ENCODE measurements around the gene TRDMT1. TPM values are rescaled to one million over a fixed set of nuclear protein-coding genes. Genes with fewer than 3 reads are reported as not detected.

The TRDMT1 gene
- total RNA-seq, 1 donor from 2014 or later, result 6.6 TPM

DNA sequence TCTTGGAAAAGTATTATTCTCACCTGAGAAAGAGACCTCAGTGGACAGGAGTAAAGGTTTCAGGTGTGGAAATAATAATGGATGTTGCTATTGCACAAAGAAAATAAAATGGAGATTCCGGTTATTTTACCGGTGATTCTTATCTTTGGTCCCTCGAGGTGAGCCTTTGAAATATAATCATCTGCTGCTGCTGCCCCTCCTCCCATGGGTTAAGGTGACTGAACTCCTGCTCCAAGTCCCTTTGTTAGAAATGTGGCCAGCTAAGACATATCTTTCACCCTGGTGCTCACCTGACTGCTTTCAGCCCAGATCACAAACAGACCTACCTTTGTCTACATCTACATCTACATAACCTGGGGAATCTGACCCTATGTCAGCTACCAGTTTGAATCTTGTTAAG, 77.5 kb downstream of the TRDMT1 start:
- Mint-ChIP-seq H3K9me3 (ENCODE audit: unreplicated experiment) (no peaks in the 10 kb centered on the region), H3K4me1 (ENCODE audit: unreplicated experiment) (peaks cover 15% of the 10 kb centered on the region), H3K36me3 (ENCODE audit: unreplicated experiment) (peaks cover 2% of the 10 kb centered on the region), H3K4me3 (ENCODE audit: unreplicated experiment) (no peak overlapping the region), H3K27me3 (ENCODE audit: unreplicated experiment) (no peaks in the 10 kb centered on the region), H3K27ac (ENCODE audit: unreplicated experiment) (no peak overlapping the region)
- no peak for DNase-seq (ENCODE audit: extremely low spot score, unreplicated experiment)
- TF ChIP-seq, protein P1, sequence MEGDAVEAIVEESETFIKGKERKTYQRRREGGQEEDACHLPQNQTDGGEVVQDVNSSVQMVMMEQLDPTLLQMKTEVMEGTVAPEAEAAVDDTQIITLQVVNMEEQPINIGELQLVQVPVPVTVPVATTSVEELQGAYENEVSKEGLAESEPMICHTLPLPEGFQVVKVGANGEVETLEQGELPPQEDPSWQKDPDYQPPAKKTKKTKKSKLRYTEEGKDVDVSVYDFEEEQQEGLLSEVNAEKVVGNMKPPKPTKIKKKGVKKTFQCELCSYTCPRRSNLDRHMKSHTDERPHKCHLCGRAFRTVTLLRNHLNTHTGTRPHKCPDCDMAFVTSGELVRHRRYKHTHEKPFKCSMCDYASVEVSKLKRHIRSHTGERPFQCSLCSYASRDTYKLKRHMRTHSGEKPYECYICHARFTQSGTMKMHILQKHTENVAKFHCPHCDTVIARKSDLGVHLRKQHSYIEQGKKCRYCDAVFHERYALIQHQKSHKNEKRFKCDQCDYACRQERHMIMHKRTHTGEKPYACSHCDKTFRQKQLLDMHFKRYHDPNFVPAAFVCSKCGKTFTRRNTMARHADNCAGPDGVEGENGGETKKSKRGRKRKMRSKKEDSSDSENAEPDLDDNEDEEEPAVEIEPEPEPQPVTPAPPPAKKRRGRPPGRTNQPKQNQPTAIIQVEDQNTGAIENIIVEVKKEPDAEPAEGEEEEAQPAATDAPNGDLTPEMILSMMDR (IDR thresholded peaks at IDR 0.05), result no peak

DNA sequence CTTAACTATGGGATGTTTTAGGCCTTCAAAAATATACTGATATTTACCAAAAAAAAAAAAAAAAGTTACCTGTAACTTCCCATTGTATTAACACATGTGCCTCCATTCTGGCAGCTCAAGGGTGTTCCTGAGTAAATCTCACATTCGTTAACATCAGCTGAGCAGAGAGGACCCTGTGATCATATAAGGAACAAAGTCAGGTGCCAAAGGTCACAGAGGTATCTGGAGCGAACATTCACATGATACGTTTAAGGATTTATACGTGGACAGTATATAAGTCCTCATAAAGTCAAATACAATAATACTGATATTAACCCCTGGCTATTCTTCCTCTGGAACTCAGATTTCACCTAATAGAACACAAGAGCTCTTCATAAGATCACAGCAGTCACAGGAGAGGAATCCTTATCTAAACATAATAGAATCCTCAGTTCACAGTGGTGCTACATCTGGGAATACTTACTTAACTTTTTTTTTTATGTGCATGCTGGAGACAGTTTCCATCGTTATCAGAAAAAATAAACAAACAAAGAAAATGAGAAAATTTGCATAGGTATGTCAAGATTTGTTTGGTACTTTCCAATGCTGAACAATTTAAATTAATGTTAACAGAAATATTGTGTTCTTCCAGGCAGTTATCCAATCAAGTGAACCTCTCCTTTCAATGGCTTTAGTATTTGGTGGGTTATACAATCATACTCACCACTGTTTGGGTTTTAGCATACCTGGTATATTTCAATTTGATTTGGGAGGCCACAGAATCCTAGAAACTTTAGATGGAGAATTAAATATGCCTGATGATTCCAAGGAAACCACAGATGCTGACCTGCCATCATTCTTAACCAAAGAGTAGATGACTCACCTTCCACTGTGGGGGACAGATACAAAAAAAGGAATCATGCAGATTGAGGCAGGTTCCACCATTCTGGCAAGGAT, 78.5 kb downstream of the TRDMT1 start:
- H3K4me3 Mint-ChIP-seq (ENCODE audit: unreplicated experiment), result no peak overlapping the region
- DNase-seq (ENCODE audit: extremely low spot score, unreplicated experiment), result no peak
- TF ChIP-seq, protein P1 (IDR thresholded peaks at IDR 0.05), result no peak
- peak overlapping the region; percentile 39 for H3K27ac Mint-ChIP-seq (ENCODE audit: unreplicated experiment)
- no peaks in the 10 kb centered on the region for H3K9me3 Mint-ChIP-seq (ENCODE audit: unreplicated experiment)
- no peaks in the 10 kb centered on the region for H3K27me3 Mint-ChIP-seq (ENCODE audit: unreplicated experiment)
- peaks cover 2% of the 10 kb centered on the region for H3K36me3 Mint-ChIP-seq (ENCODE audit: unreplicated experiment)
- peaks cover 15% of the 10 kb centered on the region for H3K4me1 Mint-ChIP-seq (ENCODE audit: unreplicated experiment)

DNA sequence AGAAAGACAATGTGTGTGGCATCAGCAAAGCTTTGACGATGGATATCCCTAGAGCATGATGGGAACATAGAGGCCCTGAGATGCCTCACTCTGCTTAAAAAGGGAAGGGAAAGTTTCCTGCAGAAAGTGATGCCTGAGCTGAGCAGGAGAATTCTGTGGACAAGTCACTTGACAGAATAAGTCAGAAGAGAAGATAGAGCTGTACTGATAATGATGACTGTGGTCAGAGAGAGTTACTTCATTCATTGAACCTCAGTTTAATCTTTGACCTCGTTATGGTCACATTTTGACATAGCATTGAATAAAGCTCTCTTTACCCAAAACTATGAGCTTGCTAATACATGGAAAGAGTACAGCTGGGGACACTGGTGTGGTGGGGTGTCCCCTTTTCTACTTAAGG, 79.4 kb downstream of the TRDMT1 start:
- H3K27ac Mint-ChIP-seq (ENCODE audit: unreplicated experiment), result no peak overlapping the region
- H3K4me1 Mint-ChIP-seq (ENCODE audit: unreplicated experiment), result peaks cover 15% of the 10 kb centered on the region
- no peaks in the 10 kb centered on the region for H3K9me3 Mint-ChIP-seq (ENCODE audit: unreplicated experiment)
- no peaks in the 10 kb centered on the region for H3K27me3 Mint-ChIP-seq (ENCODE audit: unreplicated experiment)
- peaks cover 2% of the 10 kb centered on the region for H3K36me3 Mint-ChIP-seq (ENCODE audit: unreplicated experiment)
- no peak for DNase-seq (ENCODE audit: extremely low spot score, unreplicated experiment)
- TF ChIP-seq, protein P1 (IDR thresholded peaks at IDR 0.05), result no peak
- H3K4me3 Mint-ChIP-seq (ENCODE audit: unreplicated experiment), result no peak overlapping the region

DNA sequence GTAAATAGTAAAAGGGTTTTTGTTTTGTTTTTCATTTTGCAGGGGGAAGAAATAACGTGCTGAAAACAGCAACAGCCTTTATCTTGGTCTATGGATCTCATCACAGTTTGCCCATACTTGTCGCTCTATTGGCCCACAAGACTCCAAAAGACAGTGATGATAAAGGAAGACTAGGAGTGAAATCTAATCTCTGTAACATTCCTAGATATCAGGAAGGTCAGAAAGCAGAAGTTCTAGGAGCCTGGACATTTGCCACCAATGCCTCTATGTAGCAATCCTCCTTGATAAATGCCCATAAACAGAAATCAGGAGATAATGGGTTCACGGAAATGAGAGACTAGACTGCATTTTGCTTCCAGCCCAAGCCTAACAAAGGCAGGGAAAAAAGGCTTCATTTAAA, 80.8 kb downstream of the TRDMT1 start:
- TF ChIP-seq, protein P1 (IDR thresholded peaks at IDR 0.05), result no peak
- no peaks in the 10 kb centered on the region for H3K9me3 Mint-ChIP-seq (ENCODE audit: unreplicated experiment)
- H3K4me1 Mint-ChIP-seq (ENCODE audit: unreplicated experiment), result peaks cover 15% of the 10 kb centered on the region
- no peak for DNase-seq (ENCODE audit: extremely low spot score, unreplicated experiment)
- no peak overlapping the region for H3K4me3 Mint-ChIP-seq (ENCODE audit: unreplicated experiment)
- H3K36me3 Mint-ChIP-seq (ENCODE audit: unreplicated experiment), result peaks cover 2% of the 10 kb centered on the region
- no peak overlapping the region for H3K27ac Mint-ChIP-seq (ENCODE audit: unreplicated experiment)
- H3K27me3 Mint-ChIP-seq (ENCODE audit: unreplicated experiment), result no peaks in the 10 kb centered on the region

DNA sequence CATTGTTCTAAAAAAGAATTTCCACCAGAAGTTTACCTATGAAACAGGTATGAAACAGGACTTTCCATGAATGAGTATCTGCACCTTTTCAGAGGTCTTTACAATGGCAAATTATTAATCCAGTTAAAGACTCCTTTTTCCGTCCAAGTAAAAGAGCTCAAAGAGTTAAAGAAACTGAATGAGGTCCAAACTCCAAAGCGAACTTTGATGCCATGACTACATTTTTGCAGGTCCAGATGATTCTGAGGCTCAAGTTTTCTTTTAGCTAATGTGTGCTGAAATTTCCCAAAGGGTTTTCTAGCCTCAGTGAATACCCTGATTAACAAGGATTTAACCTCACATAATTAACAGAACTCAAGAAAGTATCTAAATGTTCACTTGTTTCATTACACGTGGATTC, 81.6 kb downstream of the TRDMT1 start:
- no peaks in the 10 kb centered on the region for H3K9me3 Mint-ChIP-seq (ENCODE audit: unreplicated experiment)
- H3K4me1 Mint-ChIP-seq (ENCODE audit: unreplicated experiment), result peaks cover 15% of the 10 kb centered on the region
- H3K27ac Mint-ChIP-seq (ENCODE audit: unreplicated experiment), result no peak overlapping the region
- TF ChIP-seq, protein P1 (IDR thresholded peaks at IDR 0.05), result no peak
- no peak overlapping the region for H3K4me3 Mint-ChIP-seq (ENCODE audit: unreplicated experiment)
- no peak for DNase-seq (ENCODE audit: extremely low spot score, unreplicated experiment)
- peaks cover 2% of the 10 kb centered on the region for H3K36me3 Mint-ChIP-seq (ENCODE audit: unreplicated experiment)
- H3K27me3 Mint-ChIP-seq (ENCODE audit: unreplicated experiment), result no peaks in the 10 kb centered on the region
